GM12891 (cell line): ENCODE results near the gene CES3.
A peak's percentile ranks its signal among the peaks of the same experiment; 100 is the strongest.
"Not testable (repeated sequence)": the region's sequence is repeated elsewhere in the genome, so short reads cannot be mapped to it uniquely, and the experiment has no call there.

Source experiments
- DNase-seq: peaks from one replicate; pipeline ENCODE4 v3.0.0; 2011; ENCODE audit warnings: low spot score; ENCODE audit not compliant: insufficient read length
- FAIRE-seq: peaks from 2 replicates; lab custom pipeline; 2011; peaks lifted over from hg19 to GRCh38; lab: Jason Lieb, UNC
- PAX5 ChIP-seq: IDR thresholded peaks from 2 replicates; pipeline ENCODE4 v1.6.1; 2011; ENCODE audit warnings: low read length, moderate library complexity, mild to moderate bottlenecking; ENCODE audit not compliant: insufficient read depth, severe bottlenecking
- POLR2A ChIP-seq: IDR thresholded peaks from 2 replicates; pipeline ENCODE4 v1.6.1; 2011; ENCODE audit warnings: low read depth, low read length, control low read depth
- POLR2AphosphoS5 ChIP-seq: IDR thresholded peaks from 2 replicates; pipeline ENCODE4 v1.6.1; 2011; ENCODE audit warnings: low read depth, low read length, control low read depth
- POU2F2 ChIP-seq: IDR thresholded peaks from 2 replicates; pipeline ENCODE4 v1.6.1; 2011; ENCODE audit warnings: low read depth, mild to moderate bottlenecking, control low read depth, low read length, moderate library complexity
- SPI1 ChIP-seq: IDR thresholded peaks from 2 replicates; pipeline ENCODE4 v1.6.1; 2011; ENCODE audit warnings: low read depth, low read length, control low read depth
- TAF1 ChIP-seq: IDR thresholded peaks from 2 replicates; pipeline ENCODE4 v1.6.1; 2011; ENCODE audit warnings: low read depth, low read length, control low read depth

Gene CES3

GRCh38 chr16:66942981-66943380 is 18.1 kb upstream of the CES3 start:
- no peak for TF ChIP-seq POLR2A
- TF ChIP-seq POU2F2, result no peak
- TF ChIP-seq SPI1, result no peak
- no peak for TF ChIP-seq POLR2AphosphoS5
- TF ChIP-seq PAX5, result no peak
- TF ChIP-seq TAF1, result no peak
- DNase-seq (no peak), FAIRE-seq (no peak)

DNA sequence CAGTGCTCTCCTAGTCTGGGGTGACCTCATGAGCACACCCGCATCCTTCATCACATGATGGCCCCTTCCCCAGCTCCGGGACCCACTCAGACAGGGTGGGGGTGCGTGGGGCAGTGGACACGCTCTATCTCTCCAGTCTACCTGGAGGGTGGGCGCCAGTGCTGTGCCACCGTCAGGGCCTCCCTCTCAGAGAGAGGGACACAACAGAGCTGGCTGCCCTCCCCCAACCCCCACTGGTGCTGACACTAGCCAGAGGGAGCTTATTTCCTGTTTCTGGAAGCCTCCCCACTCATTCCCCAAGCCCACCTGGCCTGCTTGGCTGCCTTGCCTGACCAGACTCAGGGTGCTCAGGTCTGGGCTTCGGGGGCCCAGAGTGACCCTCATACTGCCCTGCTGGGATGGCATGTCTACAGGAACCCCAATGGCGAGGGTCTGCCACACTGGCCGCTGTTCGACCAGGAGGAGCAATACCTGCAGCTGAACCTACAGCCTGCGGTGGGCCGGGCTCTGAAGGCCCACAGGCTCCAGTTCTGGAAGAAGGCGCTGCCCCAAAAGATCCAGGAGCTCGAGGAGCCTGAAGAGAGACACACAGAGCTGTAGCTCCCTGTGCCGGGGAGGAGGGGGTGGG is 17.5 kb upstream of the CES3 start:
- DNase-seq (no peak), FAIRE-seq (no peak)
- TF ChIP-seq POLR2AphosphoS5 (no peak), TAF1 (no peak), POLR2A (no peak), POU2F2 (no peak), PAX5 (no peak)

DNA sequence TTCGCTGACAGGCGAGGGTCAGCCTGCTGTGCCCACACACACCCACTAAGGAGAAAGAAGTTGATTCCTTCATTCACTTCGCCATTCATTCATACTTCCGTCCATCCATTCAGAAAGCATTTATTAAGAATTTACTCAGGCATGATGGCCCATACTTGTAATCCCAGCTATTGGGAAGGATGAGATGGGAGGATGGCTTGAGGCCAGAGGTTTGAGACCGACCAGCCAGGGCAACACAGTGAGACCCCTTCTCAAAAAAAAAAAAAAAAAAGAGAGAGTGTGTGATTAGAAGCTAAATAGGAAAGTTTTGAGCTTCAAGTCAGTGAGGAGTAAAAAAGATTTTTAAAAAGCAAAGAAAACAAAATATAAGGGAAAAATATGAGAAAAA is 17.0 kb upstream of the CES3 start:
- no peak for FAIRE-seq
- TF ChIP-seq POLR2A (no peak), PAX5 (no peak), POLR2AphosphoS5 (no peak), SPI1 (no peak), TAF1 (no peak), POU2F2 (no peak)
- DNase-seq, result no peak

- FAIRE-seq, DNase-seq: not testable (repeated sequence)
Measured at GRCh38 chr16:66944971-66945370, 16.1 kb upstream of the CES3 start.

DNA sequence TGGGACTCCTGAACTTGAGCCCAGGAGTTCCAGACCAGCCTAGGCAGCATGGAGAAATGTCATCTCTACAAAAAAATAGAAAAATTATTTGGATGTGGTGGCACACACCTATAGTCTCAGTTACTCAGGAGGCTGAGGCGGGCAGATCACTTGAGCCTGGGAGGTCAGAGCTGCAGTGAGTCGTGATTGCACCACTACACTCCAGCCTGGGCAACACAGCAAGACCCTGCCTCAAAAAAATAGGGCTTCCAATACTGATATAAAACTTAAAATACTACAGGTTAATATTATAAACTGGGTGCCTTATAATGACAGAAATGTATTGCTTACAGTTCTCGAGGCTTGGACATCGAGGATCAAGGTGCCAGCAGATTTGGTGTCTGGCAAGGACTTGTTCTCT is 15.1 kb upstream of the CES3 start:
- FAIRE-seq (no peak), DNase-seq (no peak)
- TF ChIP-seq POLR2A (no peak), POU2F2 (no peak), PAX5 (no peak), POLR2AphosphoS5 (no peak), TAF1 (no peak), SPI1 (no peak)

DNA sequence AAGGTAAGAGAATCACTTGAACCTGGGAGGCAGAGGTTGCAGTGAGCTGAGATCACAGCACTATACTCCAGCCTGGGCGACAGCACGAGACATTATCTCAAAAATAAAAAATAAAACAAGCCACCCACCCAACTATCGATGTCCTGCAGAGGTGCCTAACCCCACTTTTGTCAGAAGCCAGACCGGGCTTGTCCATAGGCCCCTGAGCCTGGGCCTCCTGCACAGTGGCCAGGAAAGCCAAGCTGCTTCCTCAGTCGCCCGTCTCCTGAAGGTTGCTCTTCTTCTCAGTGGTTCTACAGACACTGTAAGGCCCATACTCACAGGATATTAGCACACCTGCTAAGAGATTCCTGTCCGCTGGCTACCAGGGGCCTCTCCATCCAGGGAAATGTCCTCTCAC is 14.5 kb upstream of the CES3 start:
- DNase-seq (no peak), FAIRE-seq (no peak)
- TF ChIP-seq SPI1, result no peak
- no peak for TF ChIP-seq POLR2AphosphoS5
- no peak for TF ChIP-seq POLR2A
- TF ChIP-seq TAF1, result no peak
- no peak for TF ChIP-seq PAX5
- no peak for TF ChIP-seq POU2F2

- TF ChIP-seq PAX5 (no peak), POU2F2 (no peak), SPI1 (no peak), POLR2AphosphoS5 (no peak), POLR2A (no peak), TAF1 (no peak)
- DNase-seq (no peak), FAIRE-seq (no peak)
Measured at GRCh38 chr16:66946974-66947301, 14.1 kb upstream of the CES3 start.

DNA sequence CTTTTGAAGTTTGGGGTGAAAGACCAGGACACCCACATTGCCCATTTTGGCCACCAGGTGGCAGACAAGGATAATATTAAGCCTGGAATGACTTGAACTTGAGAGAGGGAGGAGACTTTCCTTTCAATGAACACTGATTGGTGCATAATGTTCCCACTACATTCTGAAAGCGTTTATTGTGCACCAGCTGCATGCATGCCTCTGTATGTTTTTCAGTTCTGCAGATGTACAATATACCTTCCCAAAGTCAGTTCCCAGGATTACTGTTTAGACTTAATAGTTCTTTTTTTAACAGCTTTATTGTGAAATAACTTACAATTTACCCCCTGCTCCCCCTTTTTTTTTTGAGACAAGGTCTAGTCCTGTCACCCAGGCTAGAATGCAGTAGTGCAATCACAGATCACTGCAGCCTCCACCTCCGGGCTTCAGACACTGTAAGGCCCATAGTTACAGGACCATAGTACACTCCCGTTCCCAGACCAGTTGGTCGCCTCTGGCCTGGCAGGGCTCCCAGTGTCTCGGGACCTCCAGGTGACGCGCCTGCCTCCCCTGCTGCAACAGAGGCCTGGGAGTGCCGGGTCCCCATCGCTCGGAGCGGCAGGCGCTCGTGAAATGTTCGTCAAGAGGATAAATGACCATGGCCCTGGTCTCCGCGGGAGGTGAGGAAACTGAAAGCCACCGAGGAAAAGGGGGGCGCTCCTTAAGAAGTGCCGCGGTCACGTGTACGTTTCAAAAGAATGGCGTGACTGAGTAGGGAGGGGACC is 13.6 kb upstream of the CES3 start:
- FAIRE-seq, result peak; percentile 92
- peak; percentile 67 for DNase-seq
- TF ChIP-seq POLR2A (no peak), TAF1 (no peak), POU2F2 (no peak), PAX5 (no peak), POLR2AphosphoS5 (no peak), SPI1 (no peak)

- peak; percentile 79 for FAIRE-seq
- no peak for TF ChIP-seq POLR2AphosphoS5
- TF ChIP-seq PAX5, result peak; percentile 37
- no peak for TF ChIP-seq SPI1
- TF ChIP-seq TAF1, result no peak
Measured at GRCh38 chr16:66948134-66948836, 12.8 kb upstream of the CES3 start.

DNA sequence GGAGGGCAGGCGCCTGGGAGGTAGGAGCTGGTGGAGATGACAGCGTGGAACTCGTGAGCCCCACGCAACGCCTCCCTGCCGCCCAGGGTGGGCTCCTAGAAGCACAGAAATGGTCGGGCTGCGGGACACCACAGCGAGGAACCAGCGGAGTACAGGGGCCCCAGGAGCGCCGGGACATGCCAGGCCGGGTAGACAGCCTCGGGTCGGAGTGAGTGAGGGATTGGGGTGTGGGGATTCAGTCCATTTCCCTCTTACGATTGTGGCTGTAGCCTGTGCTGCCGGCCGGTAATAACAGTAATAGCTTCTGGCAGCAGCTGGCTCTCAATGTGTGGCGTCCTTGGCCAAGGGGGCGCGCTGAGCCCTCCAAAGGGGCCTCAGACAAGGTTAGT is 12.2 kb upstream of the CES3 start:
- TF ChIP-seq POLR2A, result no peak
- no peak for TF ChIP-seq PAX5
- TF ChIP-seq SPI1, result no peak
- no peak for TF ChIP-seq POU2F2
- TF ChIP-seq POLR2AphosphoS5, result no peak
- no peak for TF ChIP-seq TAF1
- no peak for FAIRE-seq
- no peak for DNase-seq

More at GRCh38 chr16:66948134-66948836, 12.8 kb upstream of the CES3 start:
- no peak for DNase-seq

DNA sequence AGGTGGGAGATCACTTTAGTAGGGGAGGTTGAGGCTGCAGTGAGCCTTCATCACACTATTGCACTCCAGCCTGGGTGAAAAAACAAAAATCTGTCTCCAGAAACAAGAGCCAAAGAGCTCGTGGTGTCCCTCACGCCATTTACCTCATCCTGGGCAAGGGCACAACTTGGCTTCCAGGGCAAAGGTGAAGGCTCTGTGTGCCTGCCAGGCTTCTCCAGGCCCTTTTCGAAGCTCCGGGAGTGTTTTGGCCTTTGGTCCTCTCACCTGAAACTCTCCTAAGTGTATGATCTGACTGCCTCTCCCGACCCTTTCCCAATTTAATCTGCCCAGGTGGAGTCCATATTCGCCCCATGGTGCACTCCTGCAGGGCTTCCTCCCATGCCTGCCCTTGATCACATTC is 11.6 kb upstream of the CES3 start:
- FAIRE-seq (no peak), DNase-seq (no peak)
- TF ChIP-seq POLR2AphosphoS5 (no peak), POU2F2 (no peak)

DNA sequence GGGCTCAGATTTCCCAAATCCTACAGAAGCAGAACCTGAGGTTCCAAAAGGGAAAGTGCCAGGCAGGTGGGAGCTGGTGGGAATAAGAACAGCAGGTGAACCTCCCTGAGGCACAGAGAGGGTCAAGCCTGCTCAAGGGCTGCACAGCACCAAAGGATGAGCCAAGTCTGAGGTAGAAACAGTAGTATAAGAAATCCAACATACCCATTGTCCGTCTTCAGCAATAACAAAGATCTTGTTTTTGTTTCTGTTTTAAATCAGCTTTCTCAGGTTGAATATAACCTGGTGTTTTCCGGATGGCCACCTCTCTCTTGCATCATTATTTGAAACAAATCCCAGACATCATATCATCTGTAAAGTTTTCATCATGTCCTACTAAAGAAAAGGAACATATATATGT is 10.6 kb upstream of the CES3 start:
- FAIRE-seq, result no peak
- TF ChIP-seq SPI1 (no peak), POLR2AphosphoS5 (no peak), POLR2A (no peak), TAF1 (no peak), PAX5 (no peak), POU2F2 (no peak)
- DNase-seq, result no peak
